ENCODE results near the gene TMPRSS6. TPM values are rescaled to one million over a fixed set of nuclear protein-coding genes. Genes with fewer than 3 reads are reported as not detected.

TMPRSS6 gene
- total and polyA plus RNA-seq, 2 of the 13 experiments (the other 11 are each of a cell fraction or from before 2014, with no cell fraction given): 4.2 to 4.8 TPM

DNA sequence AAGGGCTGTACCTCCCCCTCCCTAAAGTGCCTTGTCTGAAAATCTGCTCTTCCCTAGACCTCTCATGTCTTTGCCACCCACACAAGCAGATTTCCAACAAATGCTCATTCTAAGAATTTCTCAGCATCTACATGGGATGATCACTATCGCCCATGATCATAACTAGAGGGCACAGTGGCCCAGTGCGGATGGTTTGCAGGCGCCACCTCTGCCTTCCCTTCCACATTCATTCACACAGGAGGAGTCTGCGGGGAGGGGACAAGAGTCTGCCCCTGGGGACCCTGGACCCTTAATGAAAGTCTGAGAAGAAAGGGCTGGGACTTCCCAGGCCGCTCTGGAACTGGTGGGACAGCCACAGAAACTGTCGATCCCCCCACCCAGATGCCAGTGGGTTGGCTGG lies 29.1 kb downstream of the TMPRSS6 start (continued):
- TF ChIP-seq, protein P1, sequence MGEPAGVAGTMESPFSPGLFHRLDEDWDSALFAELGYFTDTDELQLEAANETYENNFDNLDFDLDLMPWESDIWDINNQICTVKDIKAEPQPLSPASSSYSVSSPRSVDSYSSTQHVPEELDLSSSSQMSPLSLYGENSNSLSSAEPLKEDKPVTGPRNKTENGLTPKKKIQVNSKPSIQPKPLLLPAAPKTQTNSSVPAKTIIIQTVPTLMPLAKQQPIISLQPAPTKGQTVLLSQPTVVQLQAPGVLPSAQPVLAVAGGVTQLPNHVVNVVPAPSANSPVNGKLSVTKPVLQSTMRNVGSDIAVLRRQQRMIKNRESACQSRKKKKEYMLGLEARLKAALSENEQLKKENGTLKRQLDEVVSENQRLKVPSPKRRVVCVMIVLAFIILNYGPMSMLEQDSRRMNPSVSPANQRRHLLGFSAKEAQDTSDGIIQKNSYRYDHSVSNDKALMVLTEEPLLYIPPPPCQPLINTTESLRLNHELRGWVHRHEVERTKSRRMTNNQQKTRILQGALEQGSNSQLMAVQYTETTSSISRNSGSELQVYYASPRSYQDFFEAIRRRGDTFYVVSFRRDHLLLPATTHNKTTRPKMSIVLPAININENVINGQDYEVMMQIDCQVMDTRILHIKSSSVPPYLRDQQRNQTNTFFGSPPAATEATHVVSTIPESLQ (CRISPR knock-in tag; conservative IDR thresholded peaks at IDR 0.05): no peak
- TF ChIP-seq NCOA2 (CRISPR knock-in tag; IDR thresholded peaks at IDR 0.05): no peak
- TF ChIP-seq JDP2 (CRISPR knock-in tag; IDR thresholded peaks at IDR 0.05; ENCODE audit: borderline replicate concordance): no peak
- no peak for TF ChIP-seq ZNF577 (CRISPR knock-in tag; IDR thresholded peaks at IDR 0.05; ENCODE audit: borderline replicate concordance, low read depth)

DNA sequence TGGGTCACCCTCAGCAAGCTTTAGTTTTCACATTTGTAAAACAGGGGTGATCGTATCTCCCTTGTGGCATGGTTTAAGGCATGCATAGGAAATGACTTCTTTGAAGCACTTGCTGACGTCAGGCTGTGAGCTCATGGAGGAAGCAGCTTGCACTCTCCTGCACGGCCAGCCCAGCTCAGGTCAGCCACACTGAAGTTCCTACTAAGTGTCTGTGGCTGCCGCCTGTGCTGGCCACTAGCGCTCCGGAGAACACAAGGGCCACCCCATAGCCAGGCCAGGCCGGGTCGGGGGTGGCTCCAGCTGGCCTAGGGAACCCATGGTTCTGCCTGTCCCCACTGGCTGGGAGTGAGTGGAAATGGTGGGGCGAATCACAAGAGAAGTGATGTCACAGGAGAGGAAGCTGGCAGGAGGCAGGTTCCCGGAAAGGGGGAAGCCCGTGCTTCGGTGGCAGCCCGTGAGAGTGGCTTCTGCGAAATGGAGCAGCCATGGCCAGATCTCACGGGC lies 29.8 kb downstream of the TMPRSS6 start:
- no peak for FAIRE-seq
- Histone ChIP-seq H4K20me1 (ENCODE audit: insufficient read depth, low read length) (no peaks in the 10 kb centered on the region), H3K4me2 (ENCODE audit: low read depth, low read length) (no peak overlapping the region), H3K9ac (ENCODE audit: insufficient read depth, low read depth, low read length) (no peak overlapping the region), H3K4me3 (replicated peaks in 1 of 3; ENCODE audit: insufficient read depth in 1 of 3, low read depth in 2 of 3, low read length in 3 of 3) (no peak overlapping the region), H2AFZ (ENCODE audit: low read length) (no peak overlapping the region), H3K27ac (ENCODE audit: extremely low read length, insufficient read depth, low read length) (no peak overlapping the region), H3K27me3 (ENCODE audit: control insufficient read depth in 1 of 2, insufficient read depth in 2 of 2, low read length in 2 of 2) (no peaks in the 10 kb centered on the region; a peak in 1 of 5 replicates), H3K36me3 (replicated peaks in 1 of 2; ENCODE audit: control insufficient read depth in 1 of 2, insufficient read depth in 2 of 2, low read length in 2 of 2) (no peaks in the 10 kb centered on the region), H3K9me3 (ENCODE audit: low read length) (no peaks in the 10 kb centered on the region), H3K79me2 (ENCODE audit: insufficient read depth, low read length) (no peaks in the 10 kb centered on the region), H3K4me1 (ENCODE audit: insufficient read depth, low read length) (peaks cover 11% of the 10 kb centered on the region; the same call in 1 of the 2 replicates)
- no peak for DNase-seq (ENCODE audit: low spot score)
- no peak for ATAC-seq
- in situ Hi-C loops (cut with HindIII; ENCODE audit: extremely low pct_ligation_motif_present, low pct_unique_long_range_greater_than_20kb) (no loop called here), intact Hi-C loops (cut with micrococcal nuclease; ENCODE audit: unreplicated experiment) (loop anchor here (5.0 kb wide), 1 partner anchor 68 kb away; the partner anchor contains the start of gene IL2RB)
- ChIA-PET CTCF (ENCODE audit: low intra/inter-chr PET ratio, low total read pairs) (no interaction called here), POLR2A (no interaction called here)
- BruUV-seq (replicated peaks): no TSS peak
- 63% methylated on average over 13 of the region's 15 CpGs for WGBS (ENCODE audit: low lambda C conversion rate)
- TF ChIP-seq TOE1 (CRISPR knock-in tag; IDR thresholded peaks at IDR 0.05): no peak
- TF ChIP-seq, protein P2, sequence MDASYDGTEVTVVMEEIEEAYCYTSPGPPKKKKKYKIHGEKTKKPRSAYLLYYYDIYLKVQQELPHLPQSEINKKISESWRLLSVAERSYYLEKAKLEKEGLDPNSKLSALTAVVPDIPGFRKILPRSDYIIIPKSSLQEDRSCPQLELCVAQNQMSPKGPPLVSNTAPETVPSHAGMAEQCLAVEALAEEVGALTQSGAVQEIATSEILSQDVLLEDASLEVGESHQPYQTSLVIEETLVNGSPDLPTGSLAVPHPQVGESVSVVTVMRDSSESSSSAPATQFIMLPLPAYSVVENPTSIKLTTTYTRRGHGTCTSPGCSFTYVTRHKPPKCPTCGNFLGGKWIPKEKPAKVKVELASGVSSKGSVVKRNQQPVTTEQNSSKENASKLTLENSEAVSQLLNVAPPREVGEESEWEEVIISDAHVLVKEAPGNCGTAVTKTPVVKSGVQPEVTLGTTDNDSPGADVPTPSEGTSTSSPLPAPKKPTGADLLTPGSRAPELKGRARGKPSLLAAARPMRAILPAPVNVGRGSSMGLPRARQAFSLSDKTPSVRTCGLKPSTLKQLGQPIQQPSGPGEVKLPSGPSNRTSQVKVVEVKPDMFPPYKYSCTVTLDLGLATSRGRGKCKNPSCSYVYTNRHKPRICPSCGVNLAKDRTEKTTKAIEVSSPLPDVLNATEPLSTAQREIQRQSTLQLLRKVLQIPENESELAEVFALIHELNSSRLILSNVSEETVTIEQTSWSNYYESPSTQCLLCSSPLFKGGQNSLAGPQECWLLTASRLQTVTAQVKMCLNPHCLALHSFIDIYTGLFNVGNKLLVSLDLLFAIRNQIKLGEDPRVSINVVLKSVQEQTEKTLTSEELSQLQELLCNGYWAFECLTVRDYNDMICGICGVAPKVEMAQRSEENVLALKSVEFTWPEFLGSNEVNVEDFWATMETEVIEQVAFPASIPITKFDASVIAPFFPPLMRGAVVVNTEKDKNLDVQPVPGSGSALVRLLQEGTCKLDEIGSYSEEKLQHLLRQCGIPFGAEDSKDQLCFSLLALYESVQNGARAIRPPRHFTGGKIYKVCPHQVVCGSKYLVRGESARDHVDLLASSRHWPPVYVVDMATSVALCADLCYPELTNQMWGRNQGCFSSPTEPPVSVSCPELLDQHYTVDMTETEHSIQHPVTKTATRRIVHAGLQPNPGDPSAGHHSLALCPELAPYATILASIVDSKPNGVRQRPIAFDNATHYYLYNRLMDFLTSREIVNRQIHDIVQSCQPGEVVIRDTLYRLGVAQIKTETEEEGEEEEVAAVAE (CRISPR knock-in tag; IDR thresholded peaks at IDR 0.05; ENCODE audit: borderline replicate concordance): no peak
- no peak for TF ChIP-seq SNAPC2 (CRISPR knock-in tag; IDR thresholded peaks at IDR 0.05)
- TF ChIP-seq, protein P3, sequence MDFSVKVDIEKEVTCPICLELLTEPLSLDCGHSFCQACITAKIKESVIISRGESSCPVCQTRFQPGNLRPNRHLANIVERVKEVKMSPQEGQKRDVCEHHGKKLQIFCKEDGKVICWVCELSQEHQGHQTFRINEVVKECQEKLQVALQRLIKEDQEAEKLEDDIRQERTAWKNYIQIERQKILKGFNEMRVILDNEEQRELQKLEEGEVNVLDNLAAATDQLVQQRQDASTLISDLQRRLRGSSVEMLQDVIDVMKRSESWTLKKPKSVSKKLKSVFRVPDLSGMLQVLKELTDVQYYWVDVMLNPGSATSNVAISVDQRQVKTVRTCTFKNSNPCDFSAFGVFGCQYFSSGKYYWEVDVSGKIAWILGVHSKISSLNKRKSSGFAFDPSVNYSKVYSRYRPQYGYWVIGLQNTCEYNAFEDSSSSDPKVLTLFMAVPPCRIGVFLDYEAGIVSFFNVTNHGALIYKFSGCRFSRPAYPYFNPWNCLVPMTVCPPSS (IDR thresholded peaks at IDR 0.05): no peak
- TF ChIP-seq MAFF (IDR thresholded peaks at IDR 0.05; ENCODE audit: low read depth, low read length): no peak
- TF ChIP-seq GPN1 (CRISPR knock-in tag; IDR thresholded peaks at IDR 0.05; ENCODE audit: borderline replicate concordance): no peak
- TF ChIP-seq SMAD3 (CRISPR knock-in tag; IDR thresholded peaks at IDR 0.05): no peak
- TF ChIP-seq, protein P4, sequence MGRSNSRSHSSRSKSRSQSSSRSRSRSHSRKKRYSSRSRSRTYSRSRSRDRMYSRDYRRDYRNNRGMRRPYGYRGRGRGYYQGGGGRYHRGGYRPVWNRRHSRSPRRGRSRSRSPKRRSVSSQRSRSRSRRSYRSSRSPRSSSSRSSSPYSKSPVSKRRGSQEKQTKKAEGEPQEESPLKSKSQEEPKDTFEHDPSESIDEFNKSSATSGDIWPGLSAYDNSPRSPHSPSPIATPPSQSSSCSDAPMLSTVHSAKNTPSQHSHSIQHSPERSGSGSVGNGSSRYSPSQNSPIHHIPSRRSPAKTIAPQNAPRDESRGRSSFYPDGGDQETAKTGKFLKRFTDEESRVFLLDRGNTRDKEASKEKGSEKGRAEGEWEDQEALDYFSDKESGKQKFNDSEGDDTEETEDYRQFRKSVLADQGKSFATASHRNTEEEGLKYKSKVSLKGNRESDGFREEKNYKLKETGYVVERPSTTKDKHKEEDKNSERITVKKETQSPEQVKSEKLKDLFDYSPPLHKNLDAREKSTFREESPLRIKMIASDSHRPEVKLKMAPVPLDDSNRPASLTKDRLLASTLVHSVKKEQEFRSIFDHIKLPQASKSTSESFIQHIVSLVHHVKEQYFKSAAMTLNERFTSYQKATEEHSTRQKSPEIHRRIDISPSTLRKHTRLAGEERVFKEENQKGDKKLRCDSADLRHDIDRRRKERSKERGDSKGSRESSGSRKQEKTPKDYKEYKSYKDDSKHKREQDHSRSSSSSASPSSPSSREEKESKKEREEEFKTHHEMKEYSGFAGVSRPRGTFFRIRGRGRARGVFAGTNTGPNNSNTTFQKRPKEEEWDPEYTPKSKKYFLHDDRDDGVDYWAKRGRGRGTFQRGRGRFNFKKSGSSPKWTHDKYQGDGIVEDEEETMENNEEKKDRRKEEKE (IDR thresholded peaks at IDR 0.05): no peak
- TF ChIP-seq CENPT (CRISPR knock-in tag; IDR thresholded peaks at IDR 0.05; ENCODE audit: low read depth): no peak
